ENCODE measurements around the gene HOXA4. TPM values are rescaled to one million over a fixed set of nuclear protein-coding genes. Genes with fewer than 3 reads are reported as not detected.

The HOXA4 gene
- total and polyA plus RNA-seq, 11 donors: 0.23 to 2.6 (median 0.82) TPM; not detected in 1

- H3K4me3 ChIP-seq: peak within 1 kb of the TSS in 8 of 12 donors; percentile 9 to 40 (median 18)
- DNase-seq (peak in 1 of 5 donors; percentile 39), ATAC-seq (no peak)
- H3K9me3 ChIP-seq: no peaks in the 10 kb centered on the region
- H3K27ac ChIP-seq: peak within 1 kb of the TSS in 1 of 12 donors; percentile 79
- TF ChIP-seq CTCF (IDR thresholded peaks at IDR 0.05) (no peak), POLR2A (IDR thresholded peaks at IDR 0.05) (no peak)
- H3K4me1 ChIP-seq: peaks cover 3 to 63% (median 22%) of the 10 kb centered on the region in 12 donors
- intact Hi-C loops (cut with DNase I): loop anchor here in 5 of 10 donors (10.0 kb wide), 3 partner anchors 1072 to 1292 kb away; no protein-coding TSS in a partner anchor
- H3K36me3 ChIP-seq: no peaks in the 10 kb centered on the region
- peaks cover 88 to 100% (median 98%) of the 10 kb centered on the region in 9 donors for H3K27me3 ChIP-seq
- 1 to 3% (median 3%) methylated on average over 26 to 33 of the region's 33 CpGs for WGBS, 4 donors
These were observed 25.9 kb upstream of the HOXA4 start, which contains the start of gene HOXA7 for GRCh38 chr7:27156508-27156898. Gene HOXA7, minus strand, starts transcription at chr7:27156675. Its CDS starts 130 bp downstream, at chr7:27156545.

- intact Hi-C loops (cut with DNase I): loop anchor here in 5 of 10 donors (10.0 kb wide), 3 partner anchors 1071 to 1291 kb away; no protein-coding TSS in a partner anchor
- no peaks in the 10 kb centered on the region for H3K9me3 ChIP-seq
These were observed 25.4 kb upstream of the HOXA4 start for GRCh38 chr7:27155816-27156507.

GRCh38 chr7:27154901-27155815 is 24.6 kb upstream of the HOXA4 start:
- H3K4me1 ChIP-seq: peaks cover 3 to 63% (median 21%) of the 10 kb centered on the region in 12 donors
- DNase-seq: peak in 2 of 5 donors; percentile 10 to 44
- TF ChIP-seq CTCF (IDR thresholded peaks at IDR 0.05): no peak
- 5 to 7% (median 7%) methylated on average over 47 to 48 of the region's 48 CpGs for WGBS, 4 donors
- H3K27ac ChIP-seq: peak overlapping the region in 1 of 12 donors; percentile 79
- H3K4me3 ChIP-seq: peak overlapping the region in 2 of 12 donors; percentile 15 to 40
- H3K9me3 ChIP-seq: no peaks in the 10 kb centered on the region
- H3K36me3 ChIP-seq: no peaks in the 10 kb centered on the region
- H3K27me3 ChIP-seq: peaks cover 91 to 100% (median 99%) of the 10 kb centered on the region in 9 donors
- intact Hi-C loops (cut with DNase I): loop anchor here in 5 of 10 donors (10.0 kb wide), 3 partner anchors 1070 to 1290 kb away; no protein-coding TSS in a partner anchor
- ATAC-seq: no peak

More at GRCh38 chr7:27155816-27156507, 25.4 kb upstream of the HOXA4 start:
- TF ChIP-seq CTCF (IDR thresholded peaks at IDR 0.05): no peak
- no peak for TF ChIP-seq POLR2A (IDR thresholded peaks at IDR 0.05)
- peaks cover 3 to 63% (median 21%) of the 10 kb centered on the region in 12 donors for H3K4me1 ChIP-seq
- peak overlapping the region in 8 of 12 donors; percentile 9 to 40 (median 18) for H3K4me3 ChIP-seq
- 2 to 6% (median 5%) methylated on average over 50 to 63 of the region's 63 CpGs for WGBS, 4 donors
- peak overlapping the region in 1 of 12 donors; percentile 79 for H3K27ac ChIP-seq
- ATAC-seq (no peak), DNase-seq (peak in 2 of 5 donors; percentile 24 to 56)
- H3K27me3 ChIP-seq: peaks cover 93 to 100% (median 98%) of the 10 kb centered on the region in 9 donors
- no peaks in the 10 kb centered on the region for H3K36me3 ChIP-seq
